ENCODE measurements around the gene HJV. TPM values are rescaled to one million over a fixed set of nuclear protein-coding genes. Genes with fewer than 3 reads are reported as not detected.
A peak's percentile ranks its signal among the peaks of the same experiment; 100 is the strongest.

Gene HJV
- total RNA-seq, 1 donor from 2014 or later: not detected

DNA sequence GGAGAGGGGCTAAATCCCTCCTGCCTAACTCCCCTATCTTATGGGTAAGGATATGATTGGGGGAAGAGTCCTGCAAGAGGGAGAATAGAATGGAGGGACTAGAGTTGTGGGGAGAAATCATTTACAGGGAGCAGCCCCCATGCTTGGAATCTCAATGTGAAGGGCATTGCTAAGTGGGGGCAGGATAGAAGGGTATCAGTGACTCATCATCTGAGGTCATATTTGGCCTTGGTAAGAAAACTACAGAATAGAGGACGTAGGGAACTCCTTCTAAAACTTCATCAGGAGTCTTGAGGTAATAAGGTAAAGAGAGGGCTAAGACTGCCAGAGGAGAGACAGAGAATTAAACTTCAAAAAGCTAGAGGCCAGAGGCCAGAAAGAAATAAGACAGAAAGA, 487 bp downstream of the HJV start:
- DNase-seq (ENCODE audit: low read depth in 2 of 2): no peak

DNA sequence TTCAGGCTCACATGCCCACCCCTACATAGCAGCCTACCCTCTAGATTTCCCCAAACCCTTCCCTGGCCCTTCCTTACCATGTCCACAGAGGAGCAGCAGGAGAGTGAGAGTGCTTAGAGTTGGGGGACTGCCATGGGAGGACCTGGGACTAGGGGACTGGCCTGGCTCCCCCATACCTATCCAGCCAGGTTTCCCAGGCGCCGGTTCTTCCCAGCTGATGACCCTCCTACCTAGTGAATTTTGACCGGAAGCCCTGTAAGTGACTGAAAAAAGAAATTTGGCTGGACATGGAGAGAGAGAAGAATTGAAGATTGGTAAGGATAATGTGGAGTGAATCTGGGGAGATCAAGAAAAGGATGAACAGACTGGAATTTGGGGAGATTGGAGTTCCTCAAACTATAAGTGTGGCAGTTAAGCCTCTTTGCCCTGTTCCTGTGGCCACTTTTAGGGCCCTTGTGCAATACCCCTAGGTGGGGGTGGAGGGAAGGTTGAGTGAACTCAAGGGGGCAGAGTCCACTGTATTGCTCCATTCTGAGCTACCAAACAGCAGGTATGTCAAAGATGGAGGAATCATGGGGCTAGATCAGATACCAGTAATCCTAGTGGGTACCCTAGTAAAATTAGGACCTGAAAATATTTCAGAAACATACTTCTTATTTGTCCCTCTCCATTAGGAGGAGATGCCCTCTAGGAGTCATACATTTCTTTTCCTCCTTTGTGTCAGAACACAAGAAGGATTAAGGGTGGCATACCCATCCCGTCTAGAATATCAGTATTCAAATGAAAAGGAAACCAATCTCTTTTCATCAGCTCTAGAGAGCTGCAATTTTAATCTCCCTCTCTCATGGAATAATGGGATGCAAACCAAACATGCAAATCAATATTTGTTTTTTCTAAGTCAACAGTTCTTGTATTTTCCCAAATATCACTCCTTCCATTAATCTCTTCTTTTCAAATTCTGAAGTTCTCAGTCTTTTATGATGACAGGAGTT, 1.2 kb downstream of the HJV start:
- DNase-seq (ENCODE audit: low read depth in 2 of 2): no peak

DNA sequence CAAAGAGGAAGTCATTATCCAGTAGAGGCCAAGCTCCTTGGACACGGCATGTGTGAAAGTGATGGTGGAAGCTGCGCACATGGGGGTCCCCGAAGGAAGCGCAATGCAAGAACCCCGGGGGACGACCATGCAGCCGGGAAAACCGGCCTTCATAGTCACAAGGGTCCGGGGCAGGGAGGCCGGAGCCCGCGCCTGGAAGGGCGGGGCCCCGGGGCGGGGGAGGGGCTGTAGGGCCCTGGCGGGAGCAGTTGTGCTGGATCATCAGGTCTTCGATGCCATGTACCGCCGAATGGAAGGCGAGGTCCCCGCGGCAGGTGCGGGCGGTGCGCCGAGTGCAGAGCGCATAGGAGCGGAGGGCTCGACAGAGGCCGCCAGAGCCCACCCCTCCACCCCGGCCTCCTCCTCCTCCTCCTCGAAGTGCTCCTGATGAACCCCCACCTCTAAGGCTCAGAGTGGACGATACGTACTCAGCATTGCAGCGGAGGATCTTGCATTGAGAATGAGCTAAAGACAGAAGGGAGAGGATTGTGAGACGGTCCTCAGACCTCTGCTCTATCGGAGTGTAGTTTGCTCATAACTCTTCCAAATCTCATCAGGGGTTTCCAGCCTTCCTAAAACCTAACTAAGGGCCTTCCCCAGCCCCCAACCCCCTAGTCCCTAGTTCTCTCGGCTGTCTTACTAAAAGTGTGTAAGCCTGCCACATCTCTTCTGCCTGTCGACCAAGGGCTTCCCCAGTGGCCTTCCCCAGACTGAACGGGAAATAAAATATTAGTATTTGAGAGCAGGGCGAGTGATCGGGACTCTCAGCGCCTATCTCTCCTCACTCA, 2.1 kb downstream of the HJV start:
- DNase-seq (ENCODE audit: low read depth in 2 of 2): no peak

DNA sequence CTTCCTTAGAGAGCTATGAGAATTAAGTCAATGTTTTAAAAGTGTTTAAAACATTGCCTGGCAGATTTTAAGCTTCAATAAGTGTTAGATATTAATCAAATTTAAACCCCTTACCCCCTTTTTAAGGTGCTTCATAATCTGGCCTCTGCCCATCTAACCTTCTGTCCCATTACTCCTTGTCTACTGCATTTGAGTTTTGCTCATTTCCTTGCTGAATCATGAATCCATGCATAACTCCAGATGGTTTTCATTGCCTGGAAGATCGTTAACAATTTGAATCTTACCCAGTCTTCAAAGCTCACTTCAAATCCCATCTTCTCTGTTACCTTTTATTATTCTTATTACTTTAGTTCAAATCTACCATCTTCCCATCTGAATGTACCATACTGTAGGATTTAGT, 4.6 kb downstream of the HJV start:
- no peak for DNase-seq (ENCODE audit: low read depth in 2 of 2)

DNA sequence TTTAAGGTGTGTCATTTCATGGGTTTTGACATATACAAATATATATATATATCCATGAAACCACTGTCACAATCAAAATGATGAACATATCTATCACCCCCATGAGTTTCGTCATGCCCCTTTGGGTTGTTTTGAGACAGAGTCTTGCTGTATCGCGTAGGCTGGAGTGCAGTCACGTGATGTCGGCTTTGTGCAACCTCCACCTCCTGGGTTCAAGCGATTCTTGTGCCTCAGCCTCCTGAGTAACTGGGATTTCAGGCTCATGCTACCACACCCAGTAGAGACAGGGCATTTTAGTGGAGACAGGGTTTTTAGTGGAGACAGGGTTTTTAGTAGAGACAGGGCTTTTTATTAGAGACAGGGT, 8.0 kb downstream of the HJV start:
- DNase-seq (ENCODE audit: low read depth in 2 of 2): no peak

DNA sequence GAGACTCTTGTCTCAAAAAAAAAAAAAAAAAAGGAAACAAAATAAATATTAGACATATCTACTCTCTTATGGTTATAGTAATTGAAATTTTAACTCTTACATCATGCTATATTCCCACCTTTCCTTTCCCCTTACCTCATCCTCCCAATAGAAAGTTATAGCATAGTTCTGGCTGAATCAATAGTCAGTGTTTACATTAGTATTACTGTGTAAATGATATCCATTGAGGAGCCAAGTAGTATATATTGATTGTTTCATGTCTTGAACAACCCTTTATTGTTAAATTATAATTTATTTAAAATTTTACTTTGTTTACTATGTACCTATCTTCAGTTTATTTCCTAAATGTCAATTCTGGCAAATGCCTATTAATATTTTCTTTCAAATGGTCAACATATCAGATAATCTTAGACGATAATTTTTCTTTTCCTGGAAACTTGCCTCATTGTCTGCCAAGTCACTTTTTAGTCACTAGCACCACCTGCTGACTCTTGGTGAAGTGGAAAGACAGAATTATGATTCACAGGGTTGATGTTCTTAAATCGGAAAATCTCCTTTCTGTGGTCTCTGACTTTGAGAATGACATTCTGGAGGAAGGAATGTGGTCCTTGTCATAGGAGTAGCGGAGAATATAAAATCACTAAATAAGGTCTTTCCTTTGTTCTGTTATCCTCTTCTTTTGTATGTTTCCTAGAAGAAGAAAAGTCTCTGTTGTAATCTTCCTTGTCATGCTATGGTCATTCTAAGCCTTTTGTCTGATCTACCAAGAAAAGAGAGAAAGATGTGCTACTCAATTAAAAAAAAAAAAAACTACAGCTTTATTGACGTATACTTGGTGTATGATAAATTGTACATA, 8.6 kb downstream of the HJV start:
- DNase-seq (ENCODE audit: low read depth in 2 of 2): peak; percentile 84 to 85

DNA sequence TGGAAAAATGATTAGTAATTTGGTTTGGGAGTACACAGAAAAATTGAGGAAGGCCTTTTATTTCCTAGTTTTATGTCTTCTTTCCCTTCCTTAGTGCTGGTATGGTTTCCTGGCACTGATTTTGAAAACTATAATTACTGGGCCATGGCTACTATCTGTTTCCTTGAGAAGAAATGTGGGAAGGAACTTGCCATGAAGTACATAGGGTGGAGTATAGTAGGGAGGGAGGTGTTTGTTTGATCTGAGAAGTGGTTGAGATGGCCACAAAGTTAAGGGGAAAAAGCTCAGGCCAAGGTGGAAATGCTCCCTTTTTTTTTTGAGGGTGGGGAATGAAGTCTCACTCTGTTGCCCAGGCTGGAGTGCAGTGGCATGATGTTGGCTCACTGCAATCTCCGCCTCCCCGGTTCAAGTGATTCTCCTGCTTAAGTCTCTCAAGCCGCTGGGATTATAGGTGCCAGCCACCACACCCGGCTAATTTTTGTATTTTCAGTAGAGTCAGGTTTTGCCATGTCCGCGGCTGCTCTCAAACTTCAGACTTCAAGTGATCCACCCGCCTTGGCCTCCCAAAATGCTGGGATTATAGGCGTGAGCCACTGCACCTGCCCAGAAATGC, 11.3 kb downstream of the HJV start:
- no peak for DNase-seq (ENCODE audit: low read depth in 2 of 2)

DNA sequence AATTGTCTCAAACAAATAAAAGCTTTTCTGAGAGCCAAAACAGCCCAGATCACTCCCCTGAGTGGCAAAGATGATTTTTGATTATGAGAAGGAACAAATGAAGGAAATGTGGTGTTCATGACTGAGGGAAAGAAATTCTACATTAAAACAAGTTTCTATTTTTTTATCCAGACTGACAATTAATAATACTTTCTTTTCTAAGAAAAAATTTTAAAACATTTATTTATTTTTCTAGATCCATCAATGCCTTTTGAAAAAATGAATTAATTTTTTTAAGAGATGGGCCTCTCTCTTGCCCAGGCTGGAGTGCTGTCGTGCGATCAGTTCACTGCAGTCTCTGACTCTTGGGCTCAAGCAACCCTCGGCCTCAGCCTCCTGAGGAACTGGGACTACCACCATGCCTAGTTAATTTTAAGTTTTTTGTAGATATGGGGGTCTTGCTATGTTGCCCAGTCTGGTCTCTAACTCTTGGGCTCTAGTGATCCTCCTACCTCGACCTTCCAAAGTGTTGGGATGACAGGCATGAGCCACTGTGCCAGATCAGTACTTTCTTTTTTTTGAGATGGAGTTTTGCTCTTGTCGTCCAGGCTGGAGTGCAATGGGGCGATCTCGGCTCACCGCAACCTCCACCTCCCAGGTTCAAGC, 13.9 kb downstream of the HJV start:
- no peak for DNase-seq (ENCODE audit: low read depth in 2 of 2)

DNA sequence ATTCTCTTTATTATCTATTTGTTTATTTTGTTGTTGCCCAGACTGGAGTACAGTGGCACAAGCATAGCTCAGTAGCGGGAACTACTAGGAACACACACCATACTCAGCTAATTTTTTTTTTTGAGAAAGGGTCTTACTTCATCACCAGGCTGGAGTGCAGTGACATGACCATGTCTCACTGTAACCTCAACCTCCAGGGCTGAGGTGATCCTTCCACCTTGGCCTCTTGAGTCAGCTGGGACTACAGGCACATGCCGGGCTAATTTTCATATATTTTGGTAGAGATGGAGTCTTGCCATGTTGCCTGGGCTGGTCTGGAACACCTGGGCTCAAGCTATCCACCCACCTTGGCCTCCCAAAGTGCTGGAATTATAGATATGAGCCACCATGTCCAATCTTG, 19.8 kb downstream of the HJV start:
- DNase-seq (ENCODE audit: low read depth in 2 of 2): no peak

DNA sequence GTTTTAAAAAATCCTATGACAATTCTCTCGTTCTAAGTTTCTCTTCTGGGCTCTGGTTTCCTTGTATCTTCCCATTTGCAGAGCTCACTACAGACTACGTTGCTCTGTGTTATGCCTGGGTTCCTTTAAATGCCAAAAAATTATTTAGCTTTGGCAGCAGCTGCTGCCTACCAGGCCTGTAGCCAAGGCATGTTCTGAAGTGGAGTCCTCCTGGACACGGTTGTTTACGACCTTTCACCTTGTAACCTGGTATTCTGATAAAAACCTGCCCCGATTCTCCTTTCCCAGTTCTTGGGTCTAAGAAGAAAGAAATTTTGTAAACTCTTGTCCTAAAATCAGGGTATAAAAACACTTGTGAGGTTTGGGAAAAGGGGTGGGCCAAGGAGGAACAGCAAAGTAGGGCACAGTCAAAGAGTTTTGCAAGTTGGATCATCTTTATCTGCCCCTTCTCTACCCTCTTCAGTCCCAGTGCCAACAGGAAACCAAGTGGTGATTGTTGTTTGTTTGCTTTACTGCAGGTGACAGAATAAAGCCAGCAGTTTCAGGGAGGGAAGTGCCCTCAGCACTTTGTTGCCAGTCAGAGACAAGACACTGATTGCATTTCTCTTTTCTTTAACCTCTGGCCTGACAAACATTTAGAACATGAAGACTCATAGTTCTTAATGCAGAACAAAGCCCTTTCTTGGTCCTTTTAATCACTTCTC, 22.1 kb downstream of the HJV start:
- DNase-seq (ENCODE audit: low read depth in 2 of 2): no peak

DNA sequence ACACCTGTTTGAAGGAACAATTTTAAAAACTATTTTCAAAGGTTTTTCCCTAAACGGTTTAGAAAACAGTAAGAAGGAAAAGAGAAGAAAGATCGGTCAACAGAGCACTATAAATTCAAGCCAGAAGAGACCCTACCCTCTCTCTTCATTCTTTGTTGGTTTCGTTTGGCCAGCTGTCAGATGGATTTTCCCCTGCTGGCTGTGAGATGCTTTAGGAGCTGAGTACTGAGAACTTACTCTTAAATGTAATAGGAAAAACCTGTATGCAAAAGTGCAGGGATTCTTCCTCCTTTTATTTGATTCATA, 23.9 kb downstream of the HJV start:
- DNase-seq (ENCODE audit: low read depth in 2 of 2): peak in 1 of 2 donors; percentile 45

DNA sequence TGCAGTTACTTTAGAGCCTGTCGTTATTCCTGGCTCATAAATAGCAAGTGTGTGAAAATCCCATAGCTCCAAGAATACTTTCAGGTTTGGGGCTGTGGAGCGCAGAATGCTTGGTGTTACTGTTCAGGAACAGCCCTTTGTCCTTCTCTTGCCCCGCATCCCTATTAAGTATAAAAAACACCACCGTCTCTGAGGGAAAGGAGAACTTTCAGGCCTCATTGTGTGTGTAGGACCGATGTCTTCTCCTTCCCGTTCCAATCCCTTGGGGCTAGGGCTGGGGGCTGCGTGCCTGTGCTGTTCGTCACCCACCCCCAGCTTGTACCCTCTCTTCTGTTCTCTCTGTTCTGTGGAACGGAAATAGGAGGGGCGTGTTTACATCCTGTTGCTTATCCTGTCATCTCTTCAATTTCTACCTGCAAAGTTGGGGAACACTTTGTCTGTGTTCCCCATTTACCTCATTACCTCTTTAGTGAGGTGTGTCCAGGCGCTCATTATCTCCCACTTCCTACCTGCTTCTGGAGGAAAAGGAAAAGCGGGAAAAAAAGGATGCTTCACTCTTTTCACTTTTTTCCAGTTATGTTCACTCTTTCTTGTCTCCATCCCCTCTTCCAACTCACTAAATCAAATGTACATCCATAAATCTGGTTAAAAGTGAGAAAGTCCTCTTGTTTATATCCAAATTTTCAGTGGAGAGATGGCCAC, 24.4 kb downstream of the HJV start:
- DNase-seq (ENCODE audit: low read depth in 2 of 2): peak in 1 of 2 donors; percentile 41

DNA sequence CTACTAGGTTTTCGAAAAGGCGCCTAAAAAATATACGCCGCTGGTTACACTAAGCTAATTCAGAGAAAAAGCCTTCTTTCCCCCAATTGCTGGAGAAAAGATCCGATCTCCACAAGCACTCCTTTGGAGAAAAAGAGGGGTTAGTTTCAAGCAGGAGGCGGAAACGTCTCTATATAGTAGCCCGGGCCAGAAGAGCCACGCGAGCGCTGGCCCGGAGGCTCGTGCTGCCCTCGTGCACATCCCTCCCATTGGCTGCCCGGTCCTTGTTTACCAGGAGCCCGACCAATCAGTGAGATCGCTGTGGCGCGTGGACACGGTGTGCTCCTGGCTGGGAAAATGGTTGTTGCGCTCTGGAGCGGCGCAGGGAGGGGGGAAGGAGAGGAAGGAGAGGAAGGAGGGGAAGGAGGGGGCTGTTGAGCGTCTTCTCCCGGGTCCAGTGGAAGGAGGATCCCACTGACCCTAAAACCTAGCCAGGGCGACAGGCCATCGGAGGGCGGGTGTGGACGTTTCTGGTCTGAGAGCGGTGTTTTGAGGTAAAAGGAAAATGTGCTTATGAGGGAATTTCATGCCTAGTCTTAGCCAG, 25.0 kb downstream of the HJV start, which contains the start of gene TXNIP:
Gene TXNIP, minus strand, starts transcription at position 147 of the 583 bp plus-strand sequence. CDS start 313 bp downstream, outside the sequence.
- peak; percentile 97 for DNase-seq (ENCODE audit: low read depth in 2 of 2)

DNA sequence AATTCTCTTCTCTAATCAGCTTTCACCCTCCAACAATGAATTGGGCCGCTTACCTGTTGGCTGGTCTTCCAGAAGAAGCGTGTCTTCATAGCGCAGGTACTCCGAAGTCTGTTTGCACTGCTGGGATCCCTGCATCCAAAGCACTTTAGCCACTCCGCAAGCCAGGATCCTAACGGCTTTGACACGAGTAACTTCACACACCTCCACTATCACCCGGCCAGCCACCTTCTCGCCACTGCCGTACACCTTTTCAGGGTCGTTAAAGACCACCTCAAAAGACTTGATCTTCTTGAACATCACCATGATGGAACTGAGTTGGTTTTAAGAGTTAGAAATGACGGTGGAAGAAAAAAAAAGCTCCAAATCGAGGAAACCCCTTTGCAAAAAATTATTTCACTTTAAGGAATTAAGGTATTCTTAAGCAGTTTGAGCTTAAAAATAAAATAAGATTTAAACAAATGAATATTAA, 25.5 kb downstream of the HJV start:
- DNase-seq (ENCODE audit: low read depth in 2 of 2): no peak

DNA sequence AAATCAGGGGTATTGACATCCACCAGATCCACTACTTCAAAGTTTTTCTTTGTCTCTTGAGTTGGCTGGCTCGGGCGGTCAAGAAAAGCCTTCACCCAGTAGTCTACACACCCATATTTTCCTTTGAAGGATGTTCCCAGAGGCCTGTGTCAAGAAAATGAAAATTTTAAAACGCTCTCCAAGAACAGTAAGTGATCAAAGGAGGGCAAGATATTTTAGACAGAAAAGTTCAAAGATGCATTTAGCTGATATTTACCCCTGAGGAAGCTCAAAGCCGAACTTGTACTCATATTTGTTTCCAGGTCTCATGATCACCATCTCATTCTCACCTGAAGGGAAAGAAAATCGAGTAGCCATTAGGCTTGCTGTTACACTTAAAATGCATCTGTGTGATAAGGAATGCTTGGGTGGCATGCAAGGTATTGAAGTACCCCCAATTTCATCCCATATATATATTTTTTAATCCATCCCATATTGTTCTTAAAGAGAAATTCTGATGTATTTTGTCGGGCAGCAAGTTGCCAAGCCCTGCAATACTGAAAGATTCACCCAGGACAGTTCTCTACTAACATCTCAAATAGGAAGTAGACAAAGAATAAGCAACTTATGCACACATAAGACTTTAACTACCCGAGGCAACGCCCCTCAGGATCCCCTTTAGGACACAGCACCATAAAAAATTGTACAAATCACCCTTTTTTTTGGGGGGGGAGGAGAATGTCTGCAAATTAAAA, 26.2 kb downstream of the HJV start:
- DNase-seq (ENCODE audit: low read depth in 2 of 2): no peak

DNA sequence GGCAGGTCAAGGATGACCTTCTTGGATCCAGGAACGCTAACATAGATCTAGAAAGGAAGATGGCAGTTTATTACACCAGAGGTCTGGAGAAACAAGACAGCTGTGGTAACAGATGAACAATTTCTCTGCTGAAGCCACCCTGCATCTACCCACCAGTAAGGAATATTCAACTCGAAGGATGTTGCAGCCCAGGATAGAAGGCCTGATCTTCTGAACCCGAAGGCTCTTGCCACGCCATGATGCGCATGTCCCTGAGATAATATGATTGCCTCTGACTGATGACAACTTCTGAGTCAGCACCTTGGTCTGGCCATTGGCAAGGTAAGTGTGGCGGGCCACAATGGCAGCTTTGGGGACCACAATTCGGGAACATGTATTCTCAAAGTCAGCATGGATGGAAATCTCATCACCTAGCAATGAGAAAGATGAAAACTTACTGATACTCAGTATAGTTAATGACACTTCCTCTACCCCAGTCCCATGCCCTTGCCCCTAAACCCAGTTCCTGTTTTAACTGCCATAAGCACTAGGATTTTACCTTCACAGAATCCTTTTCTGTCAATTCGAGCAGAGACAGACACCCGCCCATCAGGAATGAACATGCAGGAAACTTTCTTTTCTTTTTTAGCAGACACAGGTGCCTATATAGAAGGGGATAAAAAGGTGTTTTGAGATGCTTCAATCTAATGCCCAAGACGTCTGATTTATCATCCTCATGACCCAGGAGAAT, 27.0 kb downstream of the HJV start:
- DNase-seq (ENCODE audit: low read depth in 2 of 2): no peak

DNA sequence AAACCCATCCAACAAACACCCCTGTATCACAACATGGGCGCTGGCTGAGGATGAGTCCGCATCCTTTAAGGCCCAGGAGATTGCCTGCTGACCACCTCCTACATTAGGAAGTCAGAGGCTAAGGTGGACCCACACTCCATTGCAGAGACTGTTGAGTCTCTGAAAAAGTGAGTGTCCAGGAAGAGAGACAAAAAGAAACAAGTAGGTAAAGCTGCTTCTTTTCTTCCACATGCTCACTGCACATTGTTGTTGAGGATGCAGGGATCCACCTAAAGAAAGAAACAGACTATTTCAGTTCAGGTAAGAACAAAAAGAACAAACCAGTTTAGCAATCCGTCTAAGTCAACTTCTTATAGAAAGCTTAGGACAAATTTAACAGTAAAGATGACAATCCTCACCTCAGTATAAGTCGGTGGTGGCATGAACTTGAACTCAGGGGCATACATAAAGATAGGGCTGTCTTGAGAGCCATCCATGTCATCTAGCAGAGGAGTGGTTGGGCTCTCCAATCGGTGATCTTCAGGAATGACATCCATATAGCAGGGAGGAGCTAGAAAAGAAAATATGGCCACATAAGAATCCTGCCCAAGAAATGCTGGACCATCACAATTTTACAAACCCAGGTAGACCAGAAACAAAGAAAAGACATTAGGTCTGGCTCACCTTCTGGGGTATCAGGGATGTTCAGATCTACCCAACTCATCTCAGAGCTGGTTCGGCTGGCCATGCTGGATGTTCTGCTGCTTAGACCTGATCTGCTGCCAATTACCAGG, 27.7 kb downstream of the HJV start:
- no peak for DNase-seq (ENCODE audit: low read depth in 2 of 2)
